HG03460 (cell line): ENCODE measurements around the gene TIMM44.
"Not testable (repeated sequence)": the region's sequence is repeated elsewhere in the genome, so short reads cannot be mapped to it uniquely, and the experiment has no call there.

Experiments used
- ATAC-seq: cut with Tn5 transposase; IDR thresholded peaks from one replicate; pipeline ENCODE4 v1.9.1; 2021; ENCODE audit not compliant: unreplicated experiment

Gene TIMM44

DNA sequence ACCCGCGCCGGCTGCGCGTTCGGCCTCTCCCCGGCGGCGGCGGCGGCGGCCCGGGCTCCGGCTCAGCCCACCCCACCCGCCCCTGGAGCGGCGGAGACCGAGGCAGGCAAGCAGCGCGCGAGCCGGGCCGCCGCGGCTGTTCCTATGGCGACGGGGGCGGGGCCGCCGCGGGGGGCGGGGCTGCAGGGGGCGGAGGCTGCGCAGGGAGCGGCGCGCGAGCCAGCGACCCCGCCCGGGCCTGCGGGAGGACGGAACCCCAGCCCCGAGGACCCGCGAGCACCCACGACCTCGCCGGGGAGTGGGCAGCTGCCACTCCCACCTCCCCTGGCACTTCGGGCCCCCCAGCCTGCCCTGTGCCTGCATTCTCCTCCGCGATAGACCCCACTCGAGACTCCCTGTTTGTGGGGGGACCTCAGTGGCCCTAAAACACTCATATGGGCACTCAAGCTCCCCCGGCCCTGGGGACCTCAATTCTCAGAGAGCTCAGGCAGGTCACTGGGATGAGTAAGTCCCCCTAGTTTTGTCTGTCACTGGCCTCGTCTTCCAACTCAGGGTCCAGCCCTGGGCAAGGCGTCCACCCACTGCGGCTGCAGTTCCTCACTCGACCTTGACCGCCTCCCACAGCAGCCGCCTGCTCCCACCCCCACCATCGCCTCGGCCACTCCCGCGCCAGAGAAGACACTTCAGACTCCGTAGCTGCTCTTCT lies 17.3 kb downstream of the TIMM44 start, which contains the start of gene CTXN1:
TSS of gene CTXN1 (minus strand) at position 115 of the 706 bp plus-strand sequence. CDS start 597 bp downstream, outside the sequence.
- no peak for ATAC-seq

DNA sequence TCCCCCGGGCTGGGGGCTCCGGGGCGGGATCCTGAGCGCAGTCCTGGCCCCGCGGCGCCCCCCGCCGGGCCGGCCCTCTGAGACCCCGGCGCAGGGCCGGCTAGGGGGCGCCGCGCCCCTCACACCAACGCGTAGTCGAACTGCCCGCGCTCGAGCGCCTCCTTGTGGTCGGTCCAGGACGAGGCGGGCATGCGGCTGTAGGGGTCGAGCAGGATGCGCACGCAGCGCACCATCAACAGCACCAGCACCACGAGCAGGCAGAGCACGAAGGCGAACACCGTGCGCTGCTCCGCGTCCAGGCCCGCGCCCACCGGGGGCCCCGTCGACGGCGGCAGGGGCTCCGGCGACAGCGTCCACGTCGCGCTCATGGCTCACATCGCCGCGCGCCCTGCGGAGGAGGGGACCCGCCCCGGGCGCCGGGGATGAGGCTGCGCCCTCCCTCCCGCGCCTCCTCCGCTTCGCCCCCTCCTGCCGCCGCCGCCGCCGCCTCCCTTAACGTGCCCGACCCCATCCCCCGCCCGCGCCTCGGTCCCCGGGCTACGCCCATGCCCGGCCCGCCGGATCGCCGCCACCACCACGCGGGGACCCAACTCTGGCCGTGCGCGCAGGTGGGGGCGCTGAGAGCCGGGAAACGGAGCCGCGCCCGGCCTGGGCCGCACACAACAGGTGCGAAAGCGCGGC lies 18.2 kb downstream of the TIMM44 start:
- ATAC-seq, result no peak

DNA sequence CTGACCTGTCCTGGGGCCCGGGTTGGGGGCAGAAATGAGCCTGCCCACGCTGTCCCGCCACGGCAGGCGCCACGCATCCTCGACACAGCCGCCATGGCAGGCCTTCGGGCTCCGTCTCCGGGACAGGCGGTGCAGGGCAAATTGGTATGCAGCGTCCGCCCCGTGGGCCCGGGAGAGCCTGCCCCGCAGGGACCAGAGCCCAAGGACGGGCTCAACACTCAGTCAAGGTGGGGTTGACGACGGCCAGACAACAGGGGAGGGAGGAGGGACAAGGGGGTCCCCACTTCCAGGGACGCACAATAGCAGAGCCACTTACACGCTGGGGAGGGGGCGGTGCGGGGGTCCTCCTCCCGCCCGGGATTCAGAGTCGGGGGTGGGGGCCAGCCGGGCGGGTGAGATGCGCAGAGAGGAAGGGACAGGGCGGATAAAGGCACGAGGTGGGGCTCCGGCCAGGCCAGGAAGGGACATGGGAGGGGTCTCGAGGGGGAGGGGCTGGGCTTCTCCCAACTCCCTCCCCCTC lies 18.8 kb downstream of the TIMM44 start:
- no peak for ATAC-seq

DNA sequence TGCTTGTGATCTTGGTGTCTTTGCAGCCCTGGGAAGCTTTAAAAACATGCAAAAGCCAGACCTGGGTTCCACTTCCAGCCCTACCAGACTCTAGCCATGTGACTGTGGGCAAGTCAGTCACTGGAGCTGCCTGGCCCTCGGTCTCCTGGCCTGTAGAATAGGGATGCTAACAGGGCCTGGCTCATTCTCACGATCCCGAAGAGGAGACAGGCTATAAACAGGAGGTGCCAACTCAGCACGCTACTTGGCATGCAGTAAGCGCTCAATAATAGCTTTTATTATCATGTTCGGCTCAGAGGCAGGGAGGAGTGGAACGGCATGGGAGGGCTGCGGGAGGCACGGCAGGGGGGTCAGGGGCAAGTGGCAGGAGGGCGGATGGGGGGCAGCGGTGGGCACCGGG lies 19.2 kb downstream of the TIMM44 start:
- ATAC-seq, result no peak

DNA sequence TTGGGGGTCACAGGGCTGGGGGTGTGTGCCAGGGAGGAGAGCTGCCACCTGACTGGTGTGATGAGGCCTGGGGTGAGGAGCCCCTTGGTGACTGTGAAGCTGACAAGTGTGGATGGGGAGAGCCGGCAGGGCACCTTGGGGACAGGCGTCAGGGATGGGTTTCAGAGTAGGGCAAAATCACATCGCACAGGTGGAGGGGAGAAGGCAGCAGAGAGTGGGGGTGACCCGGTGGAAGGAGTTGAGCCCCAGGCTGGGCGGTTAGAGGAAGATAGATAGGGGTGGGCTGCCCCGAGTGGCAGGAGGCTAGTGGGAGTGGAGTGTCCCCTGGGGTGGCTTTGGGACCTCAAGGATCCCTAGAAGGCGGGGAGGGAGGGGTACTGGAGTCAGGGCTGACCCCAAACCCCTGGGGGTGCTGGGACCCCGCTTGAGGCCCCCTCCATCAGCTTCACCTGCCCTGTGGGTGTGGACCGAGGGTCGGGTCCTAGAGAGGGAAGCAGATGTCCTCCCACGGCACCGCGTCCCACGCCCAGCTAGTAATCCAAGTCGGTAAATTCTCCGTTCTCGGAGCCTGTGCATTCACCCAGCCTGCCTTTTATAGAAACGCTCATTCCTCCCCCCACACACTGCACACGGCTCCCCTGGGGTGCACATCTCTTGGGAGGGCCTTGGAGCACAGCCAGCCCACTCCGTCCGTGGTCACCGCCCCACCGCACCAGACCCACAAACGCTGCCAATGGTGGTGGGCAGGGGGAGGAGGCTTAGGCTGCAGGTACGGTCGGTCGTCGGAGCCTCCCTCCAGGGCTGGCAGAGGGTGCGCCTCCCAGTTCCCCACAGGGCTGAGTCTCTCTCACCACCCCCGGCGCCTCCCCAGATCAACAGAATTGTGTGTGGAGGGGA lies 19.9 kb downstream of the TIMM44 start:
- no peak for ATAC-seq

DNA sequence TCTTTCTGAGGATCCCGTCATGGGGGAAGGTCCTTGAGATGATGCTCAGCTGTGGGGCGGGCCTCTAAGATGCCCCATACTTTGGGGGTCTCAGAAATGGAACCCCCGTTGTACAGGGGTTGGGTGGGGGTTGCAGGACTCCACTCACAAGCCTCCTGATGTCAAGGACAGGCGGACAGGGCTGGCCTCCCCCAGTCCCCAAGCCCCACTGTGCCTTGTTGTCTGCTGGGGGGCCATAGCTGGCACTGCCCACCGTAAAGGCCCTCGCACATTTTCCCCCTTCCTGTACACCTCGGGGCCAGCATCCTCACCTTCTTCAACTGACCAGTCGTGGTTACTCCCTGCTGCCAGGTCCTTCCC lies 20.6 kb downstream of the TIMM44 start:
- no peak for ATAC-seq

DNA sequence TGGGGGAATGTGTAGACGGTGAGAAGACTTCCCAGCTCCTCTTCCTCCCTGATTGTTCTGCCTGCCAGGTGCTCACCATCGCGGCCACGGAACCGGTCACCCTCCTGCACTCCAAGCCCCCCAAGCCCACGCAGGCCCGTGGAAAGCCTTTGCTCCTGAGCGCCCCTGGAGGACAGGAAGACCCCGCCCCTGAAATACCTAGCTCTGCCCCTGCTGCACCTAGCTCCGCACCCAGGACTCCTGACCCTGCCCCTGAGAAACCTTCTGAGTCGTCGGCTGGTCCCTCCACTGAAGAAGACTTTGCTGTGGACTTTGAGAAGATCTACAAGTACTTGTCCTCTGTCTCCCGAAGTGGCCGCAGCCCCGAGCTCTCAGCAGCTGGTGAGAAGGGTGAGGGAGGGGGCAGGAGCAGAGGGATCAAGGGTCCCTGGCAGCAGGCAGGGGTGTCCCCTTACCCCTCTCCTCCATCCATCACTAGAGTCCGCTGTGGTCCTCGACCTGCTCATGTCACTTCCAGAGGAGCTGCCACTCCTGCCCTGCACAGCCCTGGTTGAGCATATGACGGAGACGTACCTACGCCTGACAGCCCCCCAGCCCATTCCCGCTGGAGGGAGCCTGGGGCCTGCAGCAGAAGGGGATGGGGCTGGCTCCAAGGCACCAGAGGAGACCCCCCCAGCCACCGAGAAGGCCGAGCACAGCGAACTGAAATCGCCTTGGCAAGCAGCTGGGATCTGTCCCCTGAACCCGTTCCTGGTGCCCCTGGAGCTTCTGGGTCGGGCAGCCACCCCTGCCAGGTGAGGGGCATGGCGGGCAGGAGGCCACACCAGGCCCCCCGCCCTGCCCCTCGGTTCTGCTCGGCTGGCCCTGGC lies 21.3 kb downstream of the TIMM44 start:
- ATAC-seq, result no peak

DNA sequence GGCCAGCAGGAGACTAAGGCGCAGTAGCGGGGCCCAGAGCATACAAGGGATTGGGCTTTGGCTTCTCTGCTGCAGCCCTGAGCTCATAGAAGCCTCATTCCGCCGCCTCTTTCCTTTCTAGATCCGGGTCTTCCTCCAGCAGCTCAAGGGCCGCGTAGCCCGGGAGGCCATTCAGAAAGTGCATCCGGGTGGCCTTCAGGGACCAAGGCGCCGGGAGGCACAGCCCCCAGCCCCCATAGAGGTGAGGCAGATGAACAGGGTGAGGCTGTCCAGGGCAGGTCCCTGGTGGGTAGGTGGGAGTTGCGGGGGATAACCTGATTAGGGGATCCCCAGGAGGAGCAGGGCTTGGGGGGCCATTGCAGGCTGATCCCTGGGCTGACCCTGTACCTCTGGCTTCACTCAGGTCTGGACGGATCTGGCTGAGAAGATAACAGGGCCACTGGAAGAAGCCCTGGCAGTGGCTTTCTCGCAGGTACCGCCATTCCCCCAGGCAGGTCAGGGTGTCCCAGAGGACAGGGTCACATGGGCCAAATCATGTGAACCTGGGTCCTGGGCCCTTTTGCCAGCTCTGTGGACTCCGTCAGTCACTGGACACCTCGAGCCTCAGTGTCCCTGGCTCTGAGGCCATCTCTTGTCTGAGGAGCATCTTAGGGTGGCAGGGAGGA lies 22.0 kb downstream of the TIMM44 start:
- no peak for ATAC-seq

DNA sequence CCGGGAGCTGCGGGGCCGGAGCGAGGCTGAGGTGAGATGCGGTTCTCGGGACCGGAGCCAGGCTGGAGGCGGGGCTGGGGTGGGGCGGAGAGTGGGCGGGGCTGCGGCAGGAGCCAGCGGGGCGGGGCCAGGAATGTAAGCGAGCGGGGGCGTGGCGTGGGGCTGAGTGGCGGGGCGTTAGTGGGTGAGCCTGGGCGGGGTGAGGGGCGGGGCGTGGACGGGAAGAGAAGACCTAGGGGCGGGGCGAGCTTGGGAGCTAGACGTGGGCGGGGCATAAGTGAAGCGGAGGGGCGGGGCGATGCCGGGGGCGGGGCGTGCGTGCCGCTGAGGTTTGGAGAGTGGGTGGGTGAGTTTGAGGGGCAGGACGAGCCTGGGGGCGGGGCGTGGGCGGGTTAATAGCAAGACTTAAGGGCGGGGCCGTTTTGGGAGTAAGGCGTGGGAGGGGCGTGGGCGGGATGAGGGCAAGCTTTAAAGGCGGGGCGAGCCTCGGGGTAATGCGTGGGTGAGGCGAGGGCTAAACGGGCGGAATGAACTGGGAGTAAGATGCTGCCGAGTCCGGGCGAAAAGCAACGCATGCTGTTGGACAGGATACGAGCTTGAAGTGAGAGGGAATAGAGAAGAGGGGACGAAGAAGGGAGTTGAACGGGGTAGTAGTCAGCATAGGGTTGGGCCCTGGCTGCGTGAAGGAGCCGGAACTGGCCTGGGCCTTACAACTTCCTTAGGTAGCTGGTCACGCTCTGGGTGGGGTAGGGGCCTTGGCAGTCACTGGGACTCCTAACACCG lies 22.8 kb downstream of the TIMM44 start:
- ATAC-seq, result peak; percentile 31

DNA sequence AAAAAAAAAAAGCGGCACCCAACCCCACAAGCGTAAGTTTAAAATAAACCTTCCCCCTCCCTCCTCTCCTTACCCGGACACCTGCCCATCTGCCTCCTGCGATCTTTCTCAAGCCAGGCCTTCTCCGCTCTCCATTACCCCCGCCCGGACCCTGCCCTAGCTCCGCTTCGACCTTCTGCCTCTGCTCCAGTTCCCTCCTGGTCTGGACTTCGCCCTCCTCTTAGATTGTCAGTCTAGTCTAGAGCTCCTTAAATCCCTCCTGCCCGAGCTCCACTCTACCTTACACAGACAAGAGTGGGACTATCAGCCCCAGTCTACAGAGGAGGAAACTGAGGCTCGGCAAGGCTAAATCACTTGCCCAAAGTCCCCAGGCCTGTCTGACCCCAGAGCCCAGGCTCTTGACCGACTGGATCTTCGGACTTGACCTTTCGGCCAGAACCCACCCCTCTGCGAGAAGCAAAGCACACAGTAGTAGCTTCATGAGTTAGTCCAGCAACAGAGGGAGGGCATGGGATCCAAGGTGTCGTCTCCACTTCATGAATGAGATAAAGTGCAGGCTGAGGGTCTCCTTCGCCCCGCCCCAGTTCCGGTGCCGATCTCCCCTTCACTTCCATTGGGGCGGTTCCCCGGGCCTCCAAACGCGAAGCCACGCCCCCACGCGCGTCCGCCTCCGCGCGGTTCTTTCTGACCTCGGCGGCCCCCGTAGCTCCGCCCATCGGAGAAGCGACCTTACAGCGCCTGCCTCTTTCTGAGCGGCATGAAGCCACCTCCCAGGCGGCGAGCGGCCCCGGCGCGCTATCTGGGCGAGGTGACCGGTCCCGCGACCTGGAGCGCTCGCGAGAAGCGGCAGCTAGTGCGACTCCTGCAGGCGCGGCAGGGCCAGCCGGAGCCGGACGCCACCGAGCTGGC lies 23.6 kb downstream of the TIMM44 start, which contains the start of gene SNAPC2:
TSS of gene SNAPC2 (plus strand) at position 729 of the 909 bp plus-strand sequence. CDS start at position 758, 29 bp downstream.
- peak; percentile 52 for ATAC-seq

DNA sequence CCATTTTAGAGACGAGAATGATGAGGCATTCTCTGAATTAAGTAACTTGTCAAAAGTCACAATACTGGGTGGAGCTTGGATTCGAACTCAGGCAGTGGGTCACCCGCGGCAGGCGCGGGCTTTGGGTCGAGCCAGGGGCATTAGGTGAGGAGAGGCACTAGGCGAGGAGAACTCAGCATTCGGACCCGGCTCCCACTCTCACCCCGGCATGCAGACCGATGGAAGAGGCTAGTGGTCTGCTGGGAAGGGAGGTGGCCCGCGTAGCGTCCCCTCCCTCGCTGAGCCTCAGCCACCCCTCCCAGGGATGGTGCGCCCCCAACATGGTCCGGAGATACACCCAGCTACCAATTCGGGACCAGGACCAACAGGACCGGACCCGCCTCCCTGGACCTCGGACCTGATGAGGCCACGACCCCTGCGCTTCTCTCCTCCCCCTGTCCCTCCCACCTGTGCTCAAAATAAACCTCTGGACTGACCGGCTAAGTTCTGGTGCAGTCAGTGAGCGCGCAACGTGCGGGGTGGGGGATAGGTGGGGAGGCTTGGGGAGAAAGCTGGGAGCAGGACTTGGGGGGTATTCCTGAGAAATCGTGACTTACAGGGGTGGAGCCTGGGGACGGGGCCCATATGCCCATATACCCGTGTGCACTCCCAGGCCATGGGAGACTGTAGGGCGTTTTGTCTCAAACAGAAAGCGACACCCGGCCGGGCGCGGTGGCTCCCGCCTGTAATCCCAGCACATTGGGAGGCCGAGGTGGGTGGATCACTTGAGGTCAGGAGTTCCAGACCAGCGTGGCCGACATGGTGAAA lies 24.6 kb downstream of the TIMM44 start:
- ATAC-seq, result no peak

DNA sequence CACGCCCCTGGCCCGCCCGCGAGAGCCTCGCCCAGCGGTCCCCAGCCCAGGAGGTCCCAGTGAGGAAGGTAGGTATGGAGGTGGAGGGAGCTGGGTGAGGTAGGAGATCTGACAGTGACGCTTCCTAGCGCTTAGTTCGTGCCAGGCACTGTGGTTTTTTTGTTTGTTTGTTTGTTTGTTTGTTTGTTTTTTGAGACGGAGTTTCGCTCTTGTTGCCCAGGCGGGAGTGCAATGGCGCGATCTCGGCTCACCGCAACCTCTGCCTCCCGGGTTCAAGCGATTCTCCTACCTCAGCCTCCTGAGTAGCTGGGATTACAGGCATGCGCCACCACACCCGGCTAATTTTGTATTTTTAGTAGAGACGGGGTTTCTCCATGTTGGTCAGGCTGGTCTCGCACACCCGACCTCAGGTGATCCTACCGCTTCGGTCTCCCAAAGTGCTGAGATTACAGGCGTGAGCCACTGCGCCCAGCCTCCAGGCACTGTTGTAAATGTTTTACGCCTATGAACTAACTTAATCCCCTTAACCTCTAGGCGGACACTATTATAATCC lies 25.3 kb downstream of the TIMM44 start:
- not testable (repeated sequence) for ATAC-seq

DNA sequence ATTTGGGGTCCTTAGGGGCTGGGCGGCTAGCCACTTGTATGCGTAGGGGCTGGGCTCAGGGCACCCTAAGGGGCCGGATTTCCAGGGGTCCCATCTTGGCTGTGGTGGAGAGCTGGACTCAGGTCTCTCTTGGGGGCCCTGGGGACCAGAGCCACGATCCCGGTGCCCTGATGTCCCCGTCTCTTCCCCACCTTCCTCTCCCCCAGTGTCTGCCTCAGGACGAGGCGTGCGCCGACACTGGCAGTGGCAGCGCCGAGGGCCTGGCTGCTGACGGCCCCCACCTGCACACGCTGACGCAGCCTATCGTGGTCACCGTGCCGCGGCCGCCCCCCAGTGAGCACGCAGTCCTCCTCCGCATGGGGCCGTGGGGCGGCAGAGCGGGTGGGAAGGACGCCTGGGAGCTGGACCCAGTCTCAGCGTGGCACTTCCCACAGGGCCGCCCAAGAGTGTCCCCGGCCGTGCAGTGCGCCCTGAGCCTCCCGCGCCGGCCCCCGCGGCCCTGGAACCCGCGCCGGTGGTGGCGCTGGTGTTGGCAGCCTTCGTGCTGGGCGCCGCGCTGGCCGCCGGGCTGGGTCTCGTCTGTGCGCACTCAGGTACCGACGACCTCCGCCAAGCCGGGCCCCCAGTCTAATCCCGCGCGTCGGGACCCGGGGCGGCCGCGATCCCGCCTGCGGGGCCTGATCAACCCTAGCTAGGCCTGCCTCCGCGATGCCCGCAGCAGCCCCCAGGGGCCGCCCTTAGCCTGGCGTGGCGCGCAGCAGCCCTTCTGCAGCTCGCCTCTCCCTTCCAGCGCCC lies 26.0 kb downstream of the TIMM44 start:
- no peak for ATAC-seq

DNA sequence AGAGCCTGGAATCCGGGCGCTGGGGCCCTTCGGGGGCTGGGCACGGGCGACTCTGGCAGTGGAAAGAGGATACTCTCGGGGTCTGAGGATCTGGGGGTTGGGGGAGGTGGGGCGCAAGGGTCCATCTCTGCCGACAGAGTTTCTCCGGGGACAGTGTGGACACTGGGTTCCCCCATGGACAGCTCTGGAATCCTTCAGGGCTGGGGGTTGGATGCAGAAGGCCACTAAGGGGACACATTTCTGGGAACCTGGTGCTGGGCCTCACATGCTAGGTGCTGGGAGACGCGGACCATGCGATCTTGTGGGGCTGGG lies 26.6 kb downstream of the TIMM44 start:
- no peak for ATAC-seq

DNA sequence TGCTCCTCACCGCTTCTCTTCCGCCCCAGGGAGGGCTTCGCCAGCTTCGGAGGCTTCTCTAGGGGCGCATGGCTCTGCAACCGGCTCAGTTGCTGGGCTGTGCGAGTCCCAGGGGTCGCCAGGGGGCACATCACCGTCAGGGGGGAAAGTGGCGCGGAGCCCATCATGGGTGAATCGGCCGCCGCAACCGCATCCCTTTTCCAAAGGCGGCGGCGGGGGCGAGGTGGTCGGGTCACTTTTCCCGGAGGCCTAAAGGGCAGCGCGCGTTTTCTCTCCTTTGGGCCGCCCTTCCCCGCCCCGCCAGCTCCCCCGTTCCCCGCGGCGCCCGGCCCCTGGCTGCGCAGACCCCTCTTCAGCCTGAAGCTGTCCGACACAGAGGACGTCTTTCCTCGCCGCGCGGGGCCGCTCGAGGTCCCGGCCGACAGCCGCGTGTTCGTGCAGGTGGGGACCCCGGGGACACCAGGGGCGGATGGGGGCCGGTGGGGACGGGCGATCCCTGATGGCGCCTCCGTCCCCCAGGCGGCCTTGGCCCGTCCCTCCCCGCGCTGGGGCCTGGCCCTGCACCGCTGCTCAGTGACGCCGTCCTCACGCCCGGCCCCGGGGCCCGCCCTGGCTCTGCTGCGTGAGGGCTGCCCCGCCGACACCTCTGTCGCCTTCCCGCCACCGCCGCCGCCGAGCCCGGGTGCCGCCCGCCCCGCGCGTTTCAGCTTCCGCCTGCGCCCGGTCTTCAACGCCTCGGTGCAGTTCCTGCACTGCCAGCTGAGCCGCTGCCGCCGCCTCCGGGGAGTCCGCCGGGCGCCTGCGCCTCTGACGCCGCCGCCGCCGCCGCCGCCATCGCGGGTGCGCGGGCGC lies 27.1 kb downstream of the TIMM44 start:
- no peak for ATAC-seq
